B cell (primary cell): ENCODE data around the gene EXOC4. TPM values are rescaled to one million over a fixed set of nuclear protein-coding genes. Genes with fewer than 3 reads are reported as not detected.

Source experiments
- ATAC-seq: fragments of 200-7000 bp; cut with Tn5 transposase; one replicate; pipeline ENCODE4 v1.10.0; 2021; ENCODE audit warnings: low read depth, mild to moderate bottlenecking, moderate number of reproducible peaks, moderate library complexity
- CTCF ChIA-PET: fragments of 350-600 bp; sonication (Branson Sonifier 250); formaldehyde crosslinking; loops from one replicate; lab custom pipeline; 2021; ENCODE audit warnings: antibody characterized with exemption, inconsistent platforms; lab: Charles Lee
- POLR2A ChIA-PET: fragments of 350-600 bp; sonication (Branson Sonifier 250); formaldehyde crosslinking; loops from one replicate; lab custom pipeline; 2021; ENCODE audit warnings: antibody characterized with exemption; lab: Charles Lee
- DNase-seq: peaks from one replicate; pipeline ENCODE4 v3.0.0; 2013
- H2AFZ ChIP-seq: 2 replicates; pipeline ENCODE4 v1.6.1; 2012; ENCODE audit warnings: mild to moderate bottlenecking, low read depth, low read length; ENCODE audit not compliant: insufficient read depth, poor library complexity, severe bottlenecking
- H3K27ac ChIP-seq, 2 donors: 1 replicate in 1 of 2; 2 replicates in 1 of 2; pipeline ENCODE4 v1.5.1; 2012 to 2013; ENCODE audit warnings: low read length in 2 of 2, mild to moderate bottlenecking in 2 of 2, moderate library complexity in 1 of 2
- H3K27me3 ChIP-seq, 4 experiments: fragments of 200-600 bp in 1 of 4; sonication (generic) in 1 of 4; replicated peaks in 1 of 4; 1 replicate in 2 of 4; 2 replicates in 2 of 4; pipeline versions ENCODE4 v1.6.1 to v1.7.0; 2013 to 2016; ENCODE audit warnings: low read length in 3 of 4, mild to moderate bottlenecking in 2 of 4, mixed read lengths in 1 of 4, moderate library complexity in 1 of 4; ENCODE audit not compliant: insufficient read depth in 4 of 4, control insufficient read depth in 3 of 4; ENCODE audit errors: control extremely low read depth in 1 of 4
- H3K36me3 ChIP-seq, 2 experiments: replicated peaks in 1 of 2; 1 replicate in 1 of 2; 2 replicates in 1 of 2; pipeline versions ENCODE4 v1.6.1 to v1.7.1; 2013; ENCODE audit warnings: low read length in 1 of 2; ENCODE audit not compliant: insufficient read depth in 2 of 2, control insufficient read depth in 1 of 2; ENCODE audit errors: control extremely low read depth in 1 of 2, extremely low read depth in 1 of 2
- H3K4me1 ChIP-seq, 2 donors: fragments of 200-600 bp in 1 of 2; sonication (generic) in 1 of 2; 1 replicate in 1 of 2; 2 replicates in 1 of 2; pipeline versions ENCODE4 v1.5.1 to v1.6.1; 2013 to 2017; ENCODE audit warnings: low read length in 2 of 2; ENCODE audit not compliant: control insufficient read depth in 2 of 2, insufficient read depth in 2 of 2
- H3K4me2 ChIP-seq: replicated peaks from 2 replicates; pipeline ENCODE3; 2012; ENCODE audit warnings: mild to moderate bottlenecking, low read depth, low read length; ENCODE audit not compliant: poor library complexity, severe bottlenecking
- H3K4me3 ChIP-seq, 5 experiments: fragments of 200-600 bp in 1 of 5; sonication (generic) in 1 of 5; 1 replicate in 3 of 5; 2 replicates in 2 of 5; pipeline versions ENCODE4 v1.5.1 to v1.7.0; 2011 to 2016; ENCODE audit warnings: low read length in 4 of 5, mild to moderate bottlenecking in 4 of 5, low read depth in 2 of 5, control low read depth in 1 of 5, moderate library complexity in 1 of 5; ENCODE audit not compliant: insufficient read depth in 1 of 5; ENCODE audit errors: control extremely low read depth in 1 of 5, extremely low read depth in 1 of 5
- H3K79me2 ChIP-seq: fragments of 200-600 bp; sonication (generic); one replicate; pipeline ENCODE4 v1.6.0; 2016; ENCODE audit warnings: low read length; ENCODE audit not compliant: control insufficient read depth, insufficient read depth
- H3K9ac ChIP-seq: fragments of 200-600 bp; sonication (generic); 2 replicates; pipeline ENCODE4 v1.6.1; 2017; ENCODE audit warnings: mild to moderate bottlenecking, low read length, moderate library complexity
- H3K9me3 ChIP-seq, 3 donors: one replicate each; pipeline versions ENCODE4 v1.6.1 to v1.7.1; 2013; ENCODE audit warnings: low read length in 2 of 3; ENCODE audit not compliant: control insufficient read depth in 2 of 3, insufficient read depth in 1 of 3; ENCODE audit errors: control extremely low read depth in 1 of 3
- H4K20me1 ChIP-seq: 2 replicates; pipeline ENCODE4 v1.6.0; 2012; ENCODE audit warnings: mild to moderate bottlenecking, low read length; ENCODE audit not compliant: insufficient read depth, control insufficient read depth, poor library complexity, severe bottlenecking
- H3K27ac Mint-ChIP-seq: one replicate; pipeline ENCODE4 v1.8.0; 2021; ENCODE audit warnings: mixed read lengths
- H3K27me3 Mint-ChIP-seq: one replicate; pipeline ENCODE4 v1.8.0; 2021; ENCODE audit warnings: mixed read lengths
- H3K4me1 Mint-ChIP-seq: one replicate; pipeline ENCODE4 v1.8.0; 2021; ENCODE audit warnings: mixed read lengths
- H3K4me3 Mint-ChIP-seq: one replicate; pipeline ENCODE4 v1.8.0; 2021; ENCODE audit warnings: mixed read lengths
- H3K9me3 Mint-ChIP-seq: one replicate; pipeline ENCODE4 v1.8.0; 2022; ENCODE audit warnings: mixed read lengths; ENCODE audit not compliant: insufficient read depth
- EZH2 ChIP-seq: IDR thresholded peaks from 2 replicates; pipeline ENCODE4 v1.6.1; 2012; ENCODE audit warnings: borderline replicate concordance, low read depth, mild to moderate bottlenecking, moderate library complexity, low read length; ENCODE audit not compliant: insufficient read depth, poor library complexity, severe bottlenecking
- WGBS: methylation state at CpG from one replicate; pipeline ENCODE4 v1.1.5; 2013; ENCODE audit warnings: missing lambda C conversion rate; ENCODE audit not compliant: insufficient coverage; 5-methylcytosine and 5-hydroxymethylcytosine counted together
- intact Hi-C: fragments of 100-400 bp; cut with micrococcal nuclease; formaldehyde crosslinking; loops from one replicate; pipeline ENCODE4 v1.10.0; 2022
- polyA plus RNA-seq: library from polyadenylated mRNA; depleted of rRNA; stranded (reverse); fragments of >200 nt; gene quantifications from 2 replicates; pipeline ENCODE4 v1.2.3, GENCODE V29; 2012
- total RNA-seq, 2 donors: library from RNA; stranded (reverse); fragments of 120-200 nt in 1 of 2; gene quantifications; 1 replicate in 1 of 2; 2 replicates in 1 of 2; pipeline versions ENCODE4 v1.2.3 to v1.2.4, GENCODE V29; 2013 to 2022
- TF ChIP-seq, protein P1 (sequence below): fragments of 200-600 bp; IDR thresholded peaks from one replicate; pipeline ENCODE4 v1.8.0; 2022; ENCODE audit warnings: antibody characterized with exemption, mild to moderate bottlenecking

The EXOC4 gene
- total and polyA plus RNA-seq, 2 donors (not counting 1 experiment from before 2014, with no cell fraction given) = 16.7 to 135 TPM

DNA sequence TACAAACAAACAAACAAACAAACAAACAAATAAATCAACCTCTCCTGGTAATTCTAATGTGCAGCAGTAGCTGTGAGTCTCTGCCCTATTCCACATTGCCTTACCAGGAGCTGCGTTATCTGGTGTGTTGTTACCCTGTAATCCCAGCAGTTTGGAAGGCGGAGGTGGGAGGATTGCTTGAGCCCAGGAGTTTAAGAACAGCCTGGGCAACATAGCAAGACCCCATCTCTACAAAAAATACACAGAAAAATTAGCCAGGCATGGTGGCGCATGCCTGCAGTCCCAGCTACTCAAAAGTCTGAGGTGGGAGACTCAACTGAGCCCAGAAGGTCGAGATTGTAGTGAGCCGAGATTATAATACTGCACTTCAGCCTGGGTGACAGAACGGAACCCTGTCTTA lies 192.7 kb downstream of the EXOC4 start:
- no peaks in the 10 kb centered on the region for H3K4me1 ChIP-seq
- peaks cover 5% of the 10 kb centered on the region for H3K79me2 ChIP-seq
- H3K27me3 ChIP-seq = no peaks in the 10 kb centered on the region
- intact Hi-C loops = no loop called here
- no peak for TF ChIP-seq EZH2
- TF ChIP-seq, protein P1, sequence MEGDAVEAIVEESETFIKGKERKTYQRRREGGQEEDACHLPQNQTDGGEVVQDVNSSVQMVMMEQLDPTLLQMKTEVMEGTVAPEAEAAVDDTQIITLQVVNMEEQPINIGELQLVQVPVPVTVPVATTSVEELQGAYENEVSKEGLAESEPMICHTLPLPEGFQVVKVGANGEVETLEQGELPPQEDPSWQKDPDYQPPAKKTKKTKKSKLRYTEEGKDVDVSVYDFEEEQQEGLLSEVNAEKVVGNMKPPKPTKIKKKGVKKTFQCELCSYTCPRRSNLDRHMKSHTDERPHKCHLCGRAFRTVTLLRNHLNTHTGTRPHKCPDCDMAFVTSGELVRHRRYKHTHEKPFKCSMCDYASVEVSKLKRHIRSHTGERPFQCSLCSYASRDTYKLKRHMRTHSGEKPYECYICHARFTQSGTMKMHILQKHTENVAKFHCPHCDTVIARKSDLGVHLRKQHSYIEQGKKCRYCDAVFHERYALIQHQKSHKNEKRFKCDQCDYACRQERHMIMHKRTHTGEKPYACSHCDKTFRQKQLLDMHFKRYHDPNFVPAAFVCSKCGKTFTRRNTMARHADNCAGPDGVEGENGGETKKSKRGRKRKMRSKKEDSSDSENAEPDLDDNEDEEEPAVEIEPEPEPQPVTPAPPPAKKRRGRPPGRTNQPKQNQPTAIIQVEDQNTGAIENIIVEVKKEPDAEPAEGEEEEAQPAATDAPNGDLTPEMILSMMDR = no peak
- DNase-seq (no peak), ATAC-seq (no peak)
- H3K4me2 ChIP-seq = no peak overlapping the region
- no peaks in the 10 kb centered on the region for H3K36me3 ChIP-seq
- POLR2A ChIA-PET = no interaction called here
- Mint-ChIP-seq H3K4me3 (no peak overlapping the region), H3K27me3 (no peaks in the 10 kb centered on the region), H3K4me1 (peaks cover 8% of the 10 kb centered on the region), H3K27ac (no peak overlapping the region), H3K9me3 (no peaks in the 10 kb centered on the region)
- H3K27ac ChIP-seq = no peak overlapping the region
- no peak overlapping the region for H3K4me3 ChIP-seq
- H4K20me1 ChIP-seq = no peaks in the 10 kb centered on the region
- H3K9ac ChIP-seq = no peak overlapping the region
- CTCF ChIA-PET = interaction anchor here (2.0 kb wide), 1 partner anchor 12 kb away, joined by 7 read pairs; no protein-coding TSS in a partner anchor
- no peaks in the 10 kb centered on the region for H3K9me3 ChIP-seq
- no peak overlapping the region for H2AFZ ChIP-seq
- 100% methylated on average over 2 of the region's 6 CpGs for WGBS

DNA sequence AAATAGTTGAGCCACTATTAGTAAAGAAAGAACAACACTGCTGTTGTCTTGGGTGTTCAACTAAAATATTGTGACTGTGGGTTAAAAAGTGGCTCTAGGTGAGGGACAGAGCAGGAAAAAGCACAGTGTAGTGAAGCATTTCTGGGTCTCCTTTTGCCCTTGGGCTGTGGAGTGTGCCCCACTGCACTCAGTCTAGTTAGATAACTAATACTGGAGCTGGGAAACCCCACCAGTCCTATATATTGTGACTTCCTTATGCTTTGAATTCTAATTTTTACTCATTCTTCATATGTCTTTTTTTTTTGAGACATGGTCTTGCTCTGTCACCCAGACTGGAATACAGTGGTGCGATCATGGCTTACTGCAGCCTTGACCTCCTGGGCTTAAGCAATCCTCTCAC lies 195.1 kb downstream of the EXOC4 start:
- H3K27ac ChIP-seq = no peak overlapping the region
- no peak overlapping the region for H2AFZ ChIP-seq
- H3K27me3 ChIP-seq = no peaks in the 10 kb centered on the region
- no peaks in the 10 kb centered on the region for H3K4me1 ChIP-seq
- 86% methylated on average over 1 of the region's 1 CpG for WGBS
- peaks cover 5% of the 10 kb centered on the region for H3K79me2 ChIP-seq
- ATAC-seq (no peak), DNase-seq (no peak)
- no peaks in the 10 kb centered on the region for H3K36me3 ChIP-seq
- POLR2A ChIA-PET = no interaction called here
- H3K9me3 Mint-ChIP-seq = no peaks in the 10 kb centered on the region
- peaks cover 21% of the 10 kb centered on the region for H3K4me1 Mint-ChIP-seq
- H3K27ac Mint-ChIP-seq = no peak overlapping the region
- no peak overlapping the region for H3K4me2 ChIP-seq
- H3K4me3 Mint-ChIP-seq = no peak overlapping the region
- CTCF ChIA-PET = no interaction called here
- no peaks in the 10 kb centered on the region for H4K20me1 ChIP-seq
- H3K9me3 ChIP-seq = no peaks in the 10 kb centered on the region
- H3K27me3 Mint-ChIP-seq = no peaks in the 10 kb centered on the region
- no peak overlapping the region for H3K9ac ChIP-seq
- TF ChIP-seq, protein P1 = no peak
- no peak for TF ChIP-seq EZH2
- intact Hi-C loops = no loop called here
- no peak overlapping the region for H3K4me3 ChIP-seq
